ENCODE results near the gene RET. TPM values are rescaled to one million over a fixed set of nuclear protein-coding genes. Genes with fewer than 3 reads are reported as not detected.

The RET gene
- total and polyA plus RNA-seq, 2 of the 8 experiments (the other 6 are each of a cell fraction or from before 2014, with no cell fraction given) = 6.7 to 8.4 TPM

DNA sequence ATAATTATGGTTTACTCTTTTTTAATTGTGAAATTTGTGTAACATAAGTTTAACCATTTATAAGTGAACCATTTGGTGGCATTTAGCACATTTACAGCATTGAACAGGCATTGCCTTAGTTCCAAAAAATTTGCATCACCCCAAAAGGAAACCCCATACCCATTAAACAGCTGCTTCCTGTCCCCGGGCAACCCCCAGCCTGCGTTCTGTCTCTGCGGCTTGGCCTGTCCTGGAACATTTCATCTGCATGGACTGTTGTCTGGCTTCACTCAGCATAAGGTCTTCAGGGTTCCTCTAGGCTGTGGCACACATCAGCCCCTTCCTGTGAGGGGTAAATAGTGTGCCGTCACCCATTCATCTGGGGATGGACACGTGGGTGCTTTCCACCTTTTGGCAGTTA lies 6.9 kb downstream of the RET start (continued):
- TF ChIP-seq, protein P1, sequence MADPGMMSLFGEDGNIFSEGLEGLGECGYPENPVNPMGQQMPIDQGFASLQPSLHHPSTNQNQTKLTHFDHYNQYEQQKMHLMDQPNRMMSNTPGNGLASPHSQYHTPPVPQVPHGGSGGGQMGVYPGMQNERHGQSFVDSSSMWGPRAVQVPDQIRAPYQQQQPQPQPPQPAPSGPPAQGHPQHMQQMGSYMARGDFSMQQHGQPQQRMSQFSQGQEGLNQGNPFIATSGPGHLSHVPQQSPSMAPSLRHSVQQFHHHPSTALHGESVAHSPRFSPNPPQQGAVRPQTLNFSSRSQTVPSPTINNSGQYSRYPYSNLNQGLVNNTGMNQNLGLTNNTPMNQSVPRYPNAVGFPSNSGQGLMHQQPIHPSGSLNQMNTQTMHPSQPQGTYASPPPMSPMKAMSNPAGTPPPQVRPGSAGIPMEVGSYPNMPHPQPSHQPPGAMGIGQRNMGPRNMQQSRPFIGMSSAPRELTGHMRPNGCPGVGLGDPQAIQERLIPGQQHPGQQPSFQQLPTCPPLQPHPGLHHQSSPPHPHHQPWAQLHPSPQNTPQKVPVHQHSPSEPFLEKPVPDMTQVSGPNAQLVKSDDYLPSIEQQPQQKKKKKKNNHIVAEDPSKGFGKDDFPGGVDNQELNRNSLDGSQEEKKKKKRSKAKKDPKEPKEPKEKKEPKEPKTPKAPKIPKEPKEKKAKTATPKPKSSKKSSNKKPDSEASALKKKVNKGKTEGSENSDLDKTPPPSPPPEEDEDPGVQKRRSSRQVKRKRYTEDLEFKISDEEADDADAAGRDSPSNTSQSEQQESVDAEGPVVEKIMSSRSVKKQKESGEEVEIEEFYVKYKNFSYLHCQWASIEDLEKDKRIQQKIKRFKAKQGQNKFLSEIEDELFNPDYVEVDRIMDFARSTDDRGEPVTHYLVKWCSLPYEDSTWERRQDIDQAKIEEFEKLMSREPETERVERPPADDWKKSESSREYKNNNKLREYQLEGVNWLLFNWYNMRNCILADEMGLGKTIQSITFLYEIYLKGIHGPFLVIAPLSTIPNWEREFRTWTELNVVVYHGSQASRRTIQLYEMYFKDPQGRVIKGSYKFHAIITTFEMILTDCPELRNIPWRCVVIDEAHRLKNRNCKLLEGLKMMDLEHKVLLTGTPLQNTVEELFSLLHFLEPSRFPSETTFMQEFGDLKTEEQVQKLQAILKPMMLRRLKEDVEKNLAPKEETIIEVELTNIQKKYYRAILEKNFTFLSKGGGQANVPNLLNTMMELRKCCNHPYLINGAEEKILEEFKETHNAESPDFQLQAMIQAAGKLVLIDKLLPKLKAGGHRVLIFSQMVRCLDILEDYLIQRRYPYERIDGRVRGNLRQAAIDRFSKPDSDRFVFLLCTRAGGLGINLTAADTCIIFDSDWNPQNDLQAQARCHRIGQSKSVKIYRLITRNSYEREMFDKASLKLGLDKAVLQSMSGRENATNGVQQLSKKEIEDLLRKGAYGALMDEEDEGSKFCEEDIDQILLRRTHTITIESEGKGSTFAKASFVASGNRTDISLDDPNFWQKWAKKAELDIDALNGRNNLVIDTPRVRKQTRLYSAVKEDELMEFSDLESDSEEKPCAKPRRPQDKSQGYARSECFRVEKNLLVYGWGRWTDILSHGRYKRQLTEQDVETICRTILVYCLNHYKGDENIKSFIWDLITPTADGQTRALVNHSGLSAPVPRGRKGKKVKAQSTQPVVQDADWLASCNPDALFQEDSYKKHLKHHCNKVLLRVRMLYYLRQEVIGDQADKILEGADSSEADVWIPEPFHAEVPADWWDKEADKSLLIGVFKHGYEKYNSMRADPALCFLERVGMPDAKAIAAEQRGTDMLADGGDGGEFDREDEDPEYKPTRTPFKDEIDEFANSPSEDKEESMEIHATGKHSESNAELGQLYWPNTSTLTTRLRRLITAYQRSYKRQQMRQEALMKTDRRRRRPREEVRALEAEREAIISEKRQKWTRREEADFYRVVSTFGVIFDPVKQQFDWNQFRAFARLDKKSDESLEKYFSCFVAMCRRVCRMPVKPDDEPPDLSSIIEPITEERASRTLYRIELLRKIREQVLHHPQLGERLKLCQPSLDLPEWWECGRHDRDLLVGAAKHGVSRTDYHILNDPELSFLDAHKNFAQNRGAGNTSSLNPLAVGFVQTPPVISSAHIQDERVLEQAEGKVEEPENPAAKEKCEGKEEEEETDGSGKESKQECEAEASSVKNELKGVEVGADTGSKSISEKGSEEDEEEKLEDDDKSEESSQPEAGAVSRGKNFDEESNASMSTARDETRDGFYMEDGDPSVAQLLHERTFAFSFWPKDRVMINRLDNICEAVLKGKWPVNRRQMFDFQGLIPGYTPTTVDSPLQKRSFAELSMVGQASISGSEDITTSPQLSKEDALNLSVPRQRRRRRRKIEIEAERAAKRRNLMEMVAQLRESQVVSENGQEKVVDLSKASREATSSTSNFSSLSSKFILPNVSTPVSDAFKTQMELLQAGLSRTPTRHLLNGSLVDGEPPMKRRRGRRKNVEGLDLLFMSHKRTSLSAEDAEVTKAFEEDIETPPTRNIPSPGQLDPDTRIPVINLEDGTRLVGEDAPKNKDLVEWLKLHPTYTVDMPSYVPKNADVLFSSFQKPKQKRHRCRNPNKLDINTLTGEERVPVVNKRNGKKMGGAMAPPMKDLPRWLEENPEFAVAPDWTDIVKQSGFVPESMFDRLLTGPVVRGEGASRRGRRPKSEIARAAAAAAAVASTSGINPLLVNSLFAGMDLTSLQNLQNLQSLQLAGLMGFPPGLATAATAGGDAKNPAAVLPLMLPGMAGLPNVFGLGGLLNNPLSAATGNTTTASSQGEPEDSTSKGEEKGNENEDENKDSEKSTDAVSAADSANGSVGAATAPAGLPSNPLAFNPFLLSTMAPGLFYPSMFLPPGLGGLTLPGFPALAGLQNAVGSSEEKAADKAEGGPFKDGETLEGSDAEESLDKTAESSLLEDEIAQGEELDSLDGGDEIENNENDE (IDR thresholded peaks at IDR 0.05; ENCODE audit: insufficient replicate concordance, low read length) = no peak
- TF ChIP-seq TBP (IDR thresholded peaks at IDR 0.05; ENCODE audit: low read depth, low read length) (no peak), SIRT6 (IDR thresholded peaks at IDR 0.05; ENCODE audit: low read length) (no peak), MAX (IDR thresholded peaks at IDR 0.05) (no peak), SP2 (IDR thresholded peaks at IDR 0.05; ENCODE audit: low read length) (no peak), HDAC6 (IDR thresholded peaks at IDR 0.05; ENCODE audit: low read depth, low read length) (no peak), CREB1 (IDR thresholded peaks at IDR 0.05) (no peak), SP4 (IDR thresholded peaks at IDR 0.05; ENCODE audit: low read length) (no peak), RNF2 (IDR thresholded peaks at IDR 0.05; ENCODE audit: borderline replicate concordance, low read depth, low read length, missing control alignments, poor library complexity, severe bottlenecking) (no peak), SIX5 (IDR thresholded peaks at IDR 0.05; ENCODE audit: low read depth, low read length) (no peak), EZH2 (IDR thresholded peaks at IDR 0.05; ENCODE audit: low read depth, low read length, severe bottlenecking) (no peak), GABPA (IDR thresholded peaks at IDR 0.05; ENCODE audit: borderline replicate concordance, insufficient read depth, low read length) (no peak)

All from H1 (cell line).